GM06990 (cell line): ENCODE data around the gene ARL10.

ENCODE experiments used
- DNase-seq: peaks from one replicate; pipeline ENCODE4 v3.0.0-alpha.2; 2011; ENCODE audit not compliant: insufficient read length; ENCODE audit errors: extremely low read depth
- H3K27me3 ChIP-seq: replicated peaks from 2 replicates; pipeline ENCODE4 v1.6.0; 2011; ENCODE audit warnings: low read length; ENCODE audit not compliant: control insufficient read depth, insufficient read depth
- H3K36me3 ChIP-seq: 2 replicates; pipeline ENCODE4 v1.5.1; 2011; ENCODE audit warnings: low read length; ENCODE audit not compliant: control insufficient read depth, insufficient read depth
- H3K4me3 ChIP-seq: replicated peaks from 2 replicates; pipeline ENCODE4 v1.5.1; 2011; ENCODE audit warnings: low read depth, mild to moderate bottlenecking, control low read depth, low read length
- TF ChIP-seq, protein P1 (sequence below): IDR thresholded peaks from 2 replicates; pipeline ENCODE4 v1.5.1; 2011; ENCODE audit warnings: low read length, control low read depth, mild to moderate bottlenecking, inconsistent platforms; ENCODE audit not compliant: insufficient read depth, poor library complexity, severe bottlenecking

Gene ARL10

DNA sequence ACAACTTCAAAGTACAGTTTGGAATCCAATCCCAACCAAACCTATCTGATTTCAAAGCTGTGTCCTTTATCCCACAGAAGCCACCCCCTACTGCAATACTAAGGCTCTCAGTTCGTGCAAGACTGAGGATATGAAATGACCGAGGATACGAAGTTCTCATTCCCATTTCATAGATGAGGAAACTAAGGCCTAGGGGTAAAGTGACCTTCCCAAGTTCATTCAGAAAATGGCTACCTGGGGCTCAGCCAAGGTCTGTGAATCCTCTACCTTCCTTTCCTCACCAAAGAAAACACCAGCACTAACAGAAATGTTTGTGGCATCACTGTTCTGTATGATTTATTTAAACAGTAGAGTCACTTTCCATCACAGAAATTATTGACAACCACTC is 9.1 kb upstream of the ARL10 start:
- DNase-seq: no peak
- H3K36me3 ChIP-seq: peaks cover 18% of the 10 kb centered on the region
- no peaks in the 10 kb centered on the region for H3K27me3 ChIP-seq
- no peak overlapping the region for H3K4me3 ChIP-seq
- TF ChIP-seq, protein P1, sequence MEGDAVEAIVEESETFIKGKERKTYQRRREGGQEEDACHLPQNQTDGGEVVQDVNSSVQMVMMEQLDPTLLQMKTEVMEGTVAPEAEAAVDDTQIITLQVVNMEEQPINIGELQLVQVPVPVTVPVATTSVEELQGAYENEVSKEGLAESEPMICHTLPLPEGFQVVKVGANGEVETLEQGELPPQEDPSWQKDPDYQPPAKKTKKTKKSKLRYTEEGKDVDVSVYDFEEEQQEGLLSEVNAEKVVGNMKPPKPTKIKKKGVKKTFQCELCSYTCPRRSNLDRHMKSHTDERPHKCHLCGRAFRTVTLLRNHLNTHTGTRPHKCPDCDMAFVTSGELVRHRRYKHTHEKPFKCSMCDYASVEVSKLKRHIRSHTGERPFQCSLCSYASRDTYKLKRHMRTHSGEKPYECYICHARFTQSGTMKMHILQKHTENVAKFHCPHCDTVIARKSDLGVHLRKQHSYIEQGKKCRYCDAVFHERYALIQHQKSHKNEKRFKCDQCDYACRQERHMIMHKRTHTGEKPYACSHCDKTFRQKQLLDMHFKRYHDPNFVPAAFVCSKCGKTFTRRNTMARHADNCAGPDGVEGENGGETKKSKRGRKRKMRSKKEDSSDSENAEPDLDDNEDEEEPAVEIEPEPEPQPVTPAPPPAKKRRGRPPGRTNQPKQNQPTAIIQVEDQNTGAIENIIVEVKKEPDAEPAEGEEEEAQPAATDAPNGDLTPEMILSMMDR: no peak

DNA sequence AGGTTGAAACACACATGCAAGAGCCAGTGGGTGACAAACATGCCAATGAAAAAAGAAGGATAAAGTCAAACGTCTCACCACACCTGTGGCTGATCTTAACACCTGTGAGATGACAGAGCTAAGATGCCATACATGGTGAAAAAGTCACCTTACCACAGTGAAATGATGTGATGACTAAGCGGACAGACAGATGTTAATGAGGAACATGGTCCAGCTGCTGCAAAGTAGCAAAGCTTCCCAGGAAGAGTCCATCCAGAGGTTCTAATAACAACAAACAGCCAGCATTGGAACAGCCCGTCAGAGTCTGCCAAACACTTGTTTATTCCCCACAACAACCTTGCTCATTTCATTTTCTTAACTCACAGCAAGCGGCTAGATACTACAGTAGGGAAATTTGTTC is 5.6 kb upstream of the ARL10 start:
- TF ChIP-seq, protein P1: no peak
- H3K36me3 ChIP-seq: peaks cover 3% of the 10 kb centered on the region
- H3K4me3 ChIP-seq: no peak overlapping the region
- H3K27me3 ChIP-seq: no peaks in the 10 kb centered on the region
- no peak for DNase-seq

DNA sequence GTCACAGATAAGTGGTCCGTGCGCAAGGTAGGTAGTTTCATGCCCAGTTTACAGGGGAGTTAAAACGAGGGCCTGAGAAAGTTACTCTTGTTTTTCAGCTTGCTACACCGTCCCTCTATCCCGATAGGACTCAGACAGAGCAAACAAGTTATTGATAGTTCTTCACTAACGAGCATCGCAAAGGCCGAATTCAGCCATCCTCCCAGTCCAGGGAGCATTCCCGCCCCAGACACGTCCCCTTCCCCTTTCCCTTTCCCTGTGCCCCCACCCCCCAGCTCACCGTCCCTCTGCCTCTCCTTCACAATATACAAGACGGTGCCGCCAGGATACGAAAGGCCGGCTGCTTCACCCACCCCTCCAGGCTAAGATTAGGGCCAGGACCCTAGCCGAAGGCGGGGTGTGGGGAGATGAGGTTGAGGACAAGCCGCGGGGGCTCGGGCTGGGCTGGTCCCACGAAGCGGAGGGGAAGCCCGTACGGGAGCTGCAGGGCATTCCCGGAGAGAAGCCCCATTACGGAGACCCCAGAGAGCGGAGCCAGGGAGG is 4.3 kb upstream of the ARL10 start:
- H3K36me3 ChIP-seq: no peaks in the 10 kb centered on the region; the same call in none of the 2 replicates
- TF ChIP-seq, protein P1: no peak
- peak overlapping the region; percentile 97 for H3K4me3 ChIP-seq
- DNase-seq: no peak
- H3K27me3 ChIP-seq: no peaks in the 10 kb centered on the region

DNA sequence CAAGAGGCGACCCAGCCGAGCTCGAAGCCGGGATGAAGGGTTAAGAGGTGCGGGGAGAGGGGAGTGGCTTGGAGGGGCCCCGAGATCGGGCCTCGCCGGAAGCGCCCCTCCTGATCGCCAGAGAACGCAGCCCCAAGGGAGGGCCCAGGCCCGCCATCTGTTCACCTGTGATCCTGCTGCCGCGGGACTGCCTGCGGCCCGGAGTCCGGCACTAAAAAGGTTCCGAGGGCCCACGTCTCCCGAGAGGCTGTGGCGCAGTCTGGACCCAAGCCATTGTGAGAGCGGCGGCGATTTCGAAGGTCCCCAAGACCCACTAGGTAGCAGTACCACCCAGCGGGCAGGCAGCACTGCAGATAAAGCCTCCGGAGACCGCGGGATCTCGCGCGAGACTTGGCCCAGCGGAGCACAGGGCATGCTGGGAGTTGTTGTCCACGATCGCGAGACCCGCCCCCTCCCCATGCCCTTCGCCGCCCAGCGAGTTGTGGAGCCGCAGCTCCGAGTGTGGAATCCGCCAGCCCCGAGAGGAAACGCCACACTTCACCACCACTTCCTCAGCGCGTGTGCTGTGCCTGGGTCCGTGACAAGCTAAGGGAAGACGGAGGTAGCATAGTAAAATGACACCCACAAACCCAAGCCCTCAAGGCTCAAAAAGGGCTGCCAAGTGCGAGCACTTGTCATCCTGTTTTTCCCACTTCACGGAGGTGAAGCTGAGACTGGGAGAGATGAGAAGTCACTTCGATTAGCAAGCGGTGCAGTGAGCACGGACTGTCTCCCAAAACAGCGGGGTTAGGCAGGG is 3.7 kb upstream of the ARL10 start, which contains the start of gene KIAA1191:
TSS of gene KIAA1191 (minus strand) at position 328 of the 796 bp plus-strand sequence. CDS start 2,256 bp downstream, outside the sequence.
- H3K36me3 ChIP-seq: no peaks in the 10 kb centered on the region; the same call in 1 of the 2 replicates
- peak; percentile 95 for DNase-seq
- peak within 1 kb of the TSS; percentile 97 for H3K4me3 ChIP-seq
- TF ChIP-seq, protein P1: no peak
- no peaks in the 10 kb centered on the region for H3K27me3 ChIP-seq

DNA sequence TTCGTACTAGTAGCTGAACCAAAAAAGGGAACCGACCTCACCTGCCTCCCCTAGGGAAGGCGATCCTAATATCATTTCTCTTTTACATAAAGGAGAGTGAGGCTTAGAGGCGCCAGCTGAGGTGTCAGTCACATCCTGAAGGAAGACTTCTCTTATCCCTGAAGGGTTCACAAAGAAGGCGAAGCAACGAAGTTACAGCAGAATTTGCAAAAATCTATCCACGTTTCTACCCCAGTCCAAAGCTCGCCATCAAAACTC is 3.1 kb upstream of the ARL10 start:
- peak overlapping the region; percentile 97 for H3K4me3 ChIP-seq
- DNase-seq: no peak
- H3K27me3 ChIP-seq: no peaks in the 10 kb centered on the region
- TF ChIP-seq, protein P1: no peak
- H3K36me3 ChIP-seq: no peaks in the 10 kb centered on the region; the same call in 1 of the 2 replicates
